PFSK-1 (cell line): ENCODE measurements around the gene RGS5.

ENCODE experiments used
- FOXP2 ChIP-seq: optimal IDR thresholded peaks from 2 replicates; pipeline ENCODE3; 2011; ENCODE audit warnings: borderline replicate concordance, control low read depth, inconsistent platforms; ENCODE audit not compliant: insufficient read depth; ENCODE audit errors: extremely low read length, extremely low read depth
- POLR2AphosphoS5 ChIP-seq: IDR thresholded peaks from 2 replicates; pipeline ENCODE4 v1.6.1; 2012; ENCODE audit warnings: low read depth, mild to moderate bottlenecking, control low read depth, low read length, moderate library complexity
- REST ChIP-seq, 2 experiments: IDR thresholded peaks; 2 replicates each; pipeline versions ENCODE4 v1.6.1 to v1.8.0; 2011 to 2012; ENCODE audit warnings: low read depth in 2 of 2, low read length in 2 of 2, control low read depth in 1 of 2, inconsistent platforms in 1 of 2, mild to moderate bottlenecking in 1 of 2, moderate library complexity in 1 of 2; ENCODE audit not compliant: insufficient read depth in 1 of 2
- SIN3A ChIP-seq: IDR thresholded peaks from 2 replicates; pipeline ENCODE4 v1.6.1; 2012; ENCODE audit warnings: mild to moderate bottlenecking, low read length, moderate library complexity, borderline replicate concordance; ENCODE audit not compliant: insufficient read depth
- TAF1 ChIP-seq: IDR thresholded peaks from 2 replicates; pipeline ENCODE4 v1.6.1; 2012; ENCODE audit warnings: low read length, control low read depth, borderline replicate concordance; ENCODE audit not compliant: insufficient read depth

DNA sequence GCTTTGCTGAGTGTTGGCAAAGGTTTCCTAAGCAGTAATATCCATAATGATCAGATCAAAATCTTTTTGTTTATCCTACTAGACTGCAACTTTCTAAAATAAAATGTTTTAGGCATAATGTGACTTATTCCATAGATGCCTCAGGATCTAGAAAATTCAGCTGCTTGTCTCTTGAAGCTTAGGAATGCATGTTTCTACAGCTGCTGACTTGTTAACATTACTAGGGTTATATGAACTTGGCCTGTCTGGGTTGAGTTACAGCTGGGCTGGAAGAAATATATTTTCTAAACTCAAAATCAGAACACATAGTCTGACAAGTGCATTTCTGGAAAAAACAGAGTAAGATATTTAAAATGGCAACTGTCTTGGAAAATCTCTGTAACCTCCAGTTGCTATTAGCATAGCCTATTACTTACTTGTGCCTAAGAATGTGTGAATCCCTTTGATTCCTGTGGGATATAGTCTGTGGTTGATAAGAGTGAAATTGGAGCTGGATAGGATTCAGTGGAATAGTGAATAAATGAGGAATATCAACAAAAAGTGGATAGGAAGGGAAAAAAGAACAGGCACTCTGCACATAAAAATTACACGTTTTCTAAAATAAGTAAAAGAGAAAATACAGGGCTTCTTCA is 72.4 kb downstream of the RGS5 start:
- TF ChIP-seq POLR2AphosphoS5 (no peak), REST (IDR thresholded peaks at IDR 0.05; ENCODE audit: insufficient read depth in 1 of 2, low read depth in 2 of 2, low read length in 2 of 2) (no peak), SIN3A (no peak), TAF1 (no peak), FOXP2 (no peak)
